Muscle layer of colon (tissue), 2 donors: ENCODE data around the gene RPL6.
A peak's percentile ranks its signal among the peaks of the same experiment; 100 is the strongest.
"Not testable (repeated sequence)": the region's sequence is repeated elsewhere in the genome, so short reads cannot be mapped to it uniquely, and the experiment has no call there.

Source experiments
- H3K27ac ChIP-seq: one replicate; pipeline ENCODE4 v1.7.0; 2013; ENCODE audit warnings: low read depth, mild to moderate bottlenecking, low read length, moderate library complexity
- H3K27me3 ChIP-seq, 2 donors: one replicate each; pipeline ENCODE4 v1.7.0; 2013; ENCODE audit warnings: low read length in 2 of 2, mild to moderate bottlenecking in 2 of 2; ENCODE audit not compliant: insufficient read depth in 2 of 2, control insufficient read depth in 1 of 2
- H3K36me3 ChIP-seq: one replicate; pipeline ENCODE4 v1.7.0; 2013; ENCODE audit warnings: mild to moderate bottlenecking, low read length; ENCODE audit not compliant: insufficient read depth
- H3K4me1 ChIP-seq: one replicate; pipeline ENCODE4 v1.7.0; 2013; ENCODE audit warnings: mild to moderate bottlenecking, low read length; ENCODE audit not compliant: insufficient read depth
- H3K4me3 ChIP-seq, 2 donors: one replicate each; pipeline ENCODE4 v1.7.0; 2013; ENCODE audit warnings: low read length in 2 of 2, low read depth in 1 of 2, mild to moderate bottlenecking in 1 of 2, moderate library complexity in 1 of 2
- H3K9ac ChIP-seq: one replicate; pipeline ENCODE4 v1.7.0; 2013; ENCODE audit warnings: low read length
- H3K9me3 ChIP-seq: one replicate; pipeline ENCODE4 v1.7.0; 2013; ENCODE audit warnings: mild to moderate bottlenecking, low read length
- donor health status: abdominal sarcoma.
- donor health status: Adenocarcinoma of cecum.

Gene RPL6

DNA sequence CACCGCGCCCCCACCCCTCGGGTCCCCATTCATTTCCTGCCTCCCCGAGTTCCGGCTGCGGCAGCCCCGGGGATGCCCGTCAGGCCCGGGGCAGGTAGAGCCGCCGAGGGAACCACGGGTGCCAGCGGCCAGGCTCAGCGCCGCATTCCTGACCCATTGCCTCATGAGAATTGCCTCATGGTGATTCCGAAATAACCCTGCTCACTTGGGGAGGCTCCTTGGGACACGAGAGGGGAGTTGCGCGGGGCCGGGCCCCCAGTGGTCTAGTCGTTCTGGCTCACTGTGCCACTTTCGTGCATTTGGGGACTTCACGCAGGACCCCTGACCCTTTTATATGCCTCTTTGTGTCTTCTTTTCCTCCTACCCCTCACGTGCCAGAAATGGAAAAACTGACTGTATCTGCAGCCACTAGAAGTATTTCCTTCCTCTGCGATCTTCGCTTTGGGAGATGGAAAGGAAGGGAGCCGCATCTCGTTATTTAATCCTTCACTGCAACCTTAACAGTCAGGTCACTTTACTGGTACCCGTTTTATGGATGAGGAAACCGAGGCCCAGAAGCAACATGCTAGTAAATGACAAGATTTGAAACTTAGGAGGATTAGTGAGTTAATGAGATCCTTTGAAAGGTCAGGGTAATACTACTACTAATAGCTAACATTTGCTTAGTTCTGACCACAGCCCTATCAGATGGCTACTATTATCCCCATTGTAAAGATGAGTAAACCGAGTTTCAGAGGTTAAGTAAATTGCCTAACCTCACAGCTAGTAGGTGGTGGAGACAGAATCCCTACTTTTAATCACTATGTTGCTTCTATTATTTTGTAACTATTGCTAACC is 10.1 kb upstream of the RPL6 start:
- Histone ChIP-seq H3K4me1 (peaks cover 19% of the 10 kb centered on the region), H3K27me3 (no peaks in the 10 kb centered on the region), H3K36me3 (no peaks in the 10 kb centered on the region), H3K4me3 (peak overlapping the region; percentile 89 to 97), H3K9me3 (no peaks in the 10 kb centered on the region), H3K9ac (peak overlapping the region; percentile 94), H3K27ac (peak overlapping the region; percentile 98)

DNA sequence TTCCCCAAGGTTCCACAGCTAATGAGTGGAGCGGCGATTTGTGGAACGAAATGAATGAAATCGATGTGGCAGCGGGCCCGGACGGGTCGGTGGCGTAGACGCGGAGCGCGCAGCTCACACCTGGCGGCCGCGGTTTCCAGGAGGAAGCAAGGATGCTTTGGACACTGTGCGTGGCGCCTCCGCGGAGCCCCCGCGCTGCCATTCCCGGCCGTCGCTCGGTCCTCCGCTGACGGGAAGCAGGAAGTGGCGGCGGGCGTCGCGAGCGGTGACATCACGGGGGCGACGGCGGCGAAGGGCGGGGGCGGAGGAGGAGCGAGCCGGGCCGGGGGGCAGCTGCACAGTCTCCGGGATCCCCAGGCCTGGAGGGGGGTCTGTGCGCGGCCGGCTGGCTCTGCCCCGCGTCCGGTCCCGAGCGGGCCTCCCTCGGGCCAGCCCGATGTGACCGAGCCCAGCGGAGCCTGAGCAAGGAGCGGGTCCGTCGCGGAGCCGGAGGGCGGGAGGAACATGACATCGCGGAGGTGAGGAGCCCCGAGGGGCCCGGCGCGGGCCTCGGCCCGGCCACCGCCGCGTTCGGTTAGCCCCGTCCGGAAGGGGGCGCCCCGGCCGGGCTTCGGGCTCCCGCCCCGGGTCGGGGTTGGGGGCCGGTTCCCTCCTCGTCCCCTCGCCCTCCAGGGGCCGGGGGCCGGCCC is 9.3 kb upstream of the RPL6 start, which contains the start of gene PTPN11:
Gene PTPN11 (plus strand): TSS at position 340 of the 689 bp plus-strand sequence. CDS start 165 bp downstream, at position 505.
- H3K4me1 ChIP-seq = peaks cover 19% of the 10 kb centered on the region

DNA sequence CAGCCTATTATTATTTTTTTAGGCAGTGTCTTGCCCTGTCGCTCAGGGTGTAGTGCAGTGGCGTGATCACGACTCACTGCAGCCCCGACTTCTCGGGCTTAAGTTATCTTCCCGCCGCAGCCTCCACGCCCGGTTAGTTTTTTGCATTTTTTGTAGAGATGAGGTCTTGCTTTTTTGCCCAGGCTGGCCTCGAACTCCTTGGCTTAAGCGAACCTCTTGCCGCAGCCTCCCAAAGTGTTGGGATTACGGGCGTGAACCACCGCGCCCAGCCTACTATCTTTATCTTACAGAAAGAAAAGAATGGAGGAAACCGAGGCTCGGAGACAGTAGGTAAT is 8.8 kb upstream of the RPL6 start:
- Histone ChIP-seq H3K9ac (peak overlapping the region; percentile 85), H3K27ac (peak overlapping the region; percentile 98), H3K4me3 (peak overlapping the region; percentile 89 to 97), H3K27me3 (no peaks in the 10 kb centered on the region), H3K9me3 (no peaks in the 10 kb centered on the region), H3K4me1 (peaks cover 19% of the 10 kb centered on the region), H3K36me3 (no peaks in the 10 kb centered on the region)

More for the DNA sequence above, 9.3 kb upstream of the RPL6 start, which contains the start of gene PTPN11:
- Histone ChIP-seq H3K9me3 (no peaks in the 10 kb centered on the region), H3K36me3 (no peaks in the 10 kb centered on the region), H3K27ac (peak within 1 kb of the TSS; percentile 98), H3K9ac (peak within 1 kb of the TSS; percentile 94), H3K4me3 (peak within 1 kb of the TSS; percentile 89 to 97), H3K27me3 (no peaks in the 10 kb centered on the region)

DNA sequence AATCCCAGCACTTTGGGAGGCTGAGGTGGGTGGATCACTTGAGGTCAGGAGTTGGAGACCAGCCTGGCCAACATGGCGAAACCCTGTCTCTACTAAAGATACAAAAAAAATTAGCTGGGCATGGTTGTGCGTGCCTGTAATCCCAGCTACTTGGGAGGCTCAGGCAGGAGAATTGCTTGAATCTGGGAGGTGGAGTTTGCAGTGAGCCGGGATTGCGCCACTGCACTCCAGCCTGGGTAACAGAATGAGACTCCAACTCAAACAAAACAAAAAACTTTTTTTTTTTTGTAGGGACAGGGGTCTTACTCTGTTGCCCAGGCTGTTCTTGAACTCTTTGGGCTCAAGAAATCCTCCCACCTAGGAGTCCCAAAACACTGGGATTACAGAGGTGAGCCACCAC is 6.1 kb upstream of the RPL6 start:
- not testable (repeated sequence) for H3K9me3 ChIP-seq, H3K36me3 ChIP-seq, H3K27ac ChIP-seq, H3K9ac ChIP-seq, H3K27me3 ChIP-seq, H3K4me3 ChIP-seq
- peaks cover 14% of the 10 kb centered on the region for H3K4me1 ChIP-seq

DNA sequence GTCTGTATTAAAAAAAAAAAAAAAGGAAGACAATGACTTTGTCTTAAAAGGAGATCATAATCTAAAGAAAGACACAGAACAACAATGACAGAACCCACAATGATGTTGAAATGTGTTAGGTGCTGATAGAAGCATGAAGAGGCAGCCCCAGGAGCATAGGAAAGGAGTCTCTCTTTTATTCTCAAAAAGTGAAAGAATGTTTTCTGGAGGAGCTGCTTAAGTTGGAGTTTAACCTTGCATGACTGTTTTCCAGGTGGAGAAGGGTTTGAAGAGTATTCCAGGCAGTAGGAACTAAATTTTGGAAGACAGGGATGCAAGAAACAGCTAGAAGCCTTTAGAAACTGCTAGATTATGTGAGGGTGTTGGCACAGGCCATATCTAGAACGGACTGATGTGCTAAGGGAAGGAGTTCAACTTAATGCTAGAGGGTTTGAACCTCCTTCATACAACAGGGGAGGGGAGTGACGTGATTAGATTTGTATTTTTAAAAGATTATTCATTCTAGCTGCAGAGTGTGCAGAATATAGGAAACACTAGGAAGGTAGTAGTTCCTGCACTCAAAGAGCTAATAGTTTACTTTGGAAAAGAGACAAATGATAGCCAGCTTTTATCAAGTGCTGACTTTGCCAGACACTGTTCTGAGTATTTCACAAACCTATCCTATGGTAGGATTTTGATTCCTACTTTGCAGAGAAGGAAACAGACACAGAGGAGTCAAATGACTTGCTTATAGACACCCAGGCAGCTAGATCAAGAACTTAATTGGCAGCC is 4.6 kb upstream of the RPL6 start:
- Histone ChIP-seq H3K4me3 (no peak overlapping the region), H3K9ac (no peak overlapping the region), H3K9me3 (no peaks in the 10 kb centered on the region), H3K36me3 (no peaks in the 10 kb centered on the region), H3K27me3 (no peaks in the 10 kb centered on the region), H3K4me1 (peaks cover 3% of the 10 kb centered on the region), H3K27ac (no peak overlapping the region)

DNA sequence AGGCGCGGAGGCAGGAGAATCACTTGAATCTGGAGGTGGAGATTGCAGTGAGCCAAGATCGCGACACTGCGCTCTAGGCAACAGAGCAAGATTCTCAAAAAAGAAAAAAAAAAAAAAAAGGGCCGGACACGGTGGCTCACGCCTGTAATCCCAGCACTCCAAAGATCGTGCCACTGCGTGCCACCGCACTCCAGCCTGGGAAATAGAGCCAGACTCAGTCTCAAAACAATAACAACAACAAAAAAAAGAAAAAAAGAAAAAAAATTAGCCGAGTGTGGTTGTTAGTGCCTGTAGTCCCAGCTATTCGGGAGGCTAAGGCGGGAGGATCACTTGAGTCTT is 470 bp upstream of the RPL6 start:
- Histone ChIP-seq H3K27ac (no peak overlapping the region), H3K9me3 (no peaks in the 10 kb centered on the region), H3K27me3 (no peaks in the 10 kb centered on the region), H3K36me3 (peaks cover 34% of the 10 kb centered on the region), H3K9ac (no peak overlapping the region), H3K4me3 (no peak overlapping the region), H3K4me1 (peaks cover 19% of the 10 kb centered on the region)

DNA sequence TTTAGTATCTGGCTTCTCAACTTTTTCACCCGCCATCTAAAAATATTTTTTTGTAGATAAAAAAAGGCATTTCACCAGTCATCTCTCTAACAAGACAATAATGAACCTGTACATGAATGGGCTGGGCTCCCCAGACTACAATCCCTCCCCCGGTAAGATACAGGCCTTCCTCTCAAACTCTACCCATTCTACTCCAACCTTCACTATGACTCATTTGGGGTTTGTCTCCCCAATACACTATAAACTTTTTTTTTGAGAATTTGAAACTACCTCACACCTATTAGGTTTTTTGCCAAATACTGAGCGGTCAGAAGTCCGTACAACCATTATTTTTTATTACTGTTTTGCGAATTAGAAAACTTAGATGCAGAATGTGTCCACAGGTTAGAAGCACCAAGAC is 784 bp downstream of the RPL6 start:
- peak overlapping the region; percentile 66 to 83 for H3K4me3 ChIP-seq
- H3K27ac ChIP-seq = peak overlapping the region; percentile 83

DNA sequence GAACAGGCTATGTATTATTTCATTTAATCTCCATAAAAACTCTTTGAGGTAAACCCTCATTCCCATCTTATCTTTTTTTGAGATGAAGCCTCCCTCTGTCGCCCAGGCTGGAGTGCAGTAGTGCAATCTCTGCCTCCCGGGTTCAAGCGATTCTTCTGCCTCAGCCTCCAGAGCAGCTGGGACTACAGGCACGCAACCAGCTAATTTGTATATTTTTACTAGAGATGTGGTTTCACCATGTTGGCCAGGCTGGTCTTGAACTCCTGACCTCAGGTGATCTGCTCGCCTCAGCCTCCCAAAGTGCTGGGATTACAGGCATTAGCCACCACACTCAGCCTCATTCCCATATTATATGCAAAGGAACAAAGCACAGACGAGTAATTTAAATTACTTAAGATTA is 1.7 kb downstream of the RPL6 start:
- not testable (repeated sequence) for H3K9me3 ChIP-seq, H3K27ac ChIP-seq, H3K9ac ChIP-seq, H3K27me3 ChIP-seq, H3K4me3 ChIP-seq
- Histone ChIP-seq H3K4me1 (peaks cover 19% of the 10 kb centered on the region), H3K36me3 (peaks cover 44% of the 10 kb centered on the region)

More for the DNA sequence above, 784 bp downstream of the RPL6 start:
- Histone ChIP-seq H3K9me3 (no peaks in the 10 kb centered on the region), H3K9ac (peak overlapping the region; percentile 79), H3K4me1 (peaks cover 19% of the 10 kb centered on the region), H3K36me3 (peaks cover 44% of the 10 kb centered on the region), H3K27me3 (no peaks in the 10 kb centered on the region)

DNA sequence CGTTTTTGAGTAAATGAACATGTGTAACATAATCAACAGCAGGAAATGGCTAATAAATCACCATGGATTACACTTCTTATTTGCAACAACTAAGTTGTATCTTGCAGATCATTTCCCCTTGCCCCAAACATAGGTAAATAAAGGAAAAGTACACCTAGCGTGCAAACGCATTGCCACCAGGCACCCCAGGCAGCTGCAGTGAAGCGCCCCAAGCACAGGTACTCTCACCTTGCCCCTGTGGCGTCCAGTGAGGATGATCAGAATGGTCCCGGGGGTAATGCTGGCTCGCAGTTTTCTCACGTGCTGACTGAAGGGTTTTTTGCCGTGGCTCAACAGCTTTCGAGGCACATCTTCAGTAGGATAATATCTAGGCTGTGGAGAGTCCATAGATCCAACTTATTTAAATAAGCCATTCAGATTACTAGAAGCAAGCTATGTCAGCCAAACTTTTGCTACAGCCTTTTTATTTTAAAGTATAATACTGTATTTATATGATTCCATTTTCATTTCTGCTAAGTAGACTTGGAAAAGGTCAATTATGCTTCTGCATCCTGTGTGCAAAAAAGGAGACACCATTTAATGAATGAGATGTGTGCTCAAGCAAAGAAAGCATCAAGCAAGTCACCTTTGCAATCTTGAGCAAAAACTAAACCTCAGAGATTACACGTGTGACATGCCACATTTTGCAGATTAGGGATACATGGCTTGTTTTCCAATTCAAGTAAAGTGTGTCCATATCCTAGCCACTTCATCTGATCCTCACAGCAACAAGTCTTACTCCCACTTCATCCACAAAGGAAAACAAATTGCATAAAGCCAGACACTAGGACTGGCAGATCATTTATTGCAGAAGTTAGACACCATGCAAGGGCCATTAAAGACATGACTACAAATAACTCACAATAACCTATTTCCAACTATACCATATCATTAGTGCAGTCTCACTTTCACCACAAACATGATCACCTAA is 2.6 kb downstream of the RPL6 start:
- Histone ChIP-seq H3K27me3 (no peaks in the 10 kb centered on the region), H3K36me3 (peaks cover 44% of the 10 kb centered on the region), H3K9ac (no peak overlapping the region)

DNA sequence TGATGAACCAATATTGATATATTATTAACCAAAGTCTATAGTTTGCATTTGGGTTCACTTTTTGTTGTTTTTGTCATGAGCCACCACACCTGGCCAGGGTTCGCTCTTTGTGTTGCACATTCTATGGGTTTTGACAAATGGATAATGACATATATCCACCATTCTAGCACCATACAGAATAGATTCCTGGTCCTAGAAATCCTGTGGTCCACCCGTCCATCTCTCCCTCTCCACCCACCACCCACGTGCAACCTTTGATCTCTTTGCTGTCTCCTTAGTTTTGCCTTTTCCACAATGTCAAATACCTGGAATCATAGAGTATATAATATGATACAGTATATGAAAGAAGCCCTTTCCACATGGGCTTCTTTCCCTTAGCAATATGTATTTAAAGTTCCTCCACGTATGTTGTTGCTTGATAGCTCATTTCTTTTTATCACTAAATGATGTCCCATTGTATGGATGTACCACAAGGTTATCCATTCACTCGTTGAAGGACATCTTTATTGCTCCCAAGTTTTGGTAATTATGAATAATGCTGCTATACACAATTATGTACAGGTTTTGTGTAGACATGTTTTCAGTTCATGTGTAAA is 7.4 kb downstream of the RPL6 start:
- Histone ChIP-seq H3K9me3 (no peaks in the 10 kb centered on the region), H3K27me3 (no peaks in the 10 kb centered on the region), H3K4me1 (peaks cover under 1% of the 10 kb centered on the region), H3K36me3 (peaks cover 31% of the 10 kb centered on the region), H3K27ac (no peak overlapping the region), H3K9ac (no peak overlapping the region), H3K4me3 (no peak overlapping the region)

More for the DNA sequence above, 2.6 kb downstream of the RPL6 start:
- H3K4me3 ChIP-seq = no peak overlapping the region
- H3K4me1 ChIP-seq = peaks cover 19% of the 10 kb centered on the region
- H3K9me3 ChIP-seq = no peaks in the 10 kb centered on the region
- no peak overlapping the region for H3K27ac ChIP-seq
